Fibroblast of the aortic adventitia (primary cell): ENCODE results near the gene SUPT5H. TPM values are rescaled to one million over a fixed set of nuclear protein-coding genes. Genes with fewer than 3 reads are reported as not detected.

ENCODE experiments used
- DNase-seq: peaks from one replicate; pipeline ENCODE4 v3.0.0-alpha.2; 2010; ENCODE audit warnings: low read depth
- H3K4me3 ChIP-seq: 2 replicates; pipeline ENCODE4 v1.5.1; 2011; ENCODE audit warnings: low read depth, mild to moderate bottlenecking, control low read depth, low read length, moderate library complexity
- total RNA-seq: library from RNA; depleted of rRNA; stranded (reverse); fragments of >200 nt; gene quantifications from 2 replicates; pipeline ENCODE4 v1.2.3, GENCODE V29; 2012; ENCODE audit warnings: low replicate concordance
- TF ChIP-seq, protein P1 (sequence below): IDR thresholded peaks from 2 replicates; pipeline ENCODE4 v1.5.1; 2011; ENCODE audit warnings: mild to moderate bottlenecking, low read length, control low read depth, inconsistent platforms; ENCODE audit not compliant: insufficient read depth

SUPT5H gene
- total RNA-seq, 1 donor, result 88.2 TPM

DNA sequence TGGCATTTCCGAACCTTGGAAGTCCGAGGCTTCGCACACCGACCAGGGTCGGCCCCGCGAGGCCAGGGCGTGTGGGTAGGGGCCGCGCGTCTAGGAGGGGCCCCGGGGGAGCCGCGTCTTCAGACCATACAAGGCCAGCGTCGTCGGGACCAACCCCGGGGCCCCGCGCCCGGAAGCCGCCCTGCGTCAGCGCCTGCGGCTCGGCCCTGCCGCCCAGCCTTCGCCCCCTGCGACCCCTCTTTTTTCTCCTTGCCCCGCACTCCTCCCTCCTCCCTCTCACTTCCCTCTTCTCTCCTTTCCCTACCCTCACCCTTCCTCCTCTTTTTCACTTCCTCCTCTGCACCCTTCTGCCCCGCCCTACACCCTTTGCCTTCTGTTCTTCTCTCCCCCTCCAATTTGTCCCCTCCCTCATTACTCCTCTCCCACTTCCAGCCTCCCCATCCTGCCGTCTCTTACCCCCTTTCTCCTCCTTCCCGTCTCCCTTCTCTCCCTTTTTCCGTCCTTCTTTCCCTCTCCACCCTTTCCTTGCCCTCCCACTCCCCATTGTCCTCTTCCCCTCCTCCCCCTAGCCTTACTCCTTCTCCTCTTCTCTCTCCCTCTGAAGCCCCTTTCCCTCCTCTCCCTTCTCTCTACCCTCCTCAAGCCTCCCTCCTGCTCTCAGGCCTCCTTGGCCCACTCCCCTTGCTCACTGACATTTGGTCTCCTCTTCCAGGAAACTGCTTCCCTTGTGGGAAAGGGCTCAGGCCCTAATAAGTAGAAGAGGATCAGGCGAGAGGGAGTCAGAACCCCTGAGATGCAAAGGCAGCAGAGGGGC, 35.2 kb upstream of the SUPT5H start:
- TF ChIP-seq, protein P1, sequence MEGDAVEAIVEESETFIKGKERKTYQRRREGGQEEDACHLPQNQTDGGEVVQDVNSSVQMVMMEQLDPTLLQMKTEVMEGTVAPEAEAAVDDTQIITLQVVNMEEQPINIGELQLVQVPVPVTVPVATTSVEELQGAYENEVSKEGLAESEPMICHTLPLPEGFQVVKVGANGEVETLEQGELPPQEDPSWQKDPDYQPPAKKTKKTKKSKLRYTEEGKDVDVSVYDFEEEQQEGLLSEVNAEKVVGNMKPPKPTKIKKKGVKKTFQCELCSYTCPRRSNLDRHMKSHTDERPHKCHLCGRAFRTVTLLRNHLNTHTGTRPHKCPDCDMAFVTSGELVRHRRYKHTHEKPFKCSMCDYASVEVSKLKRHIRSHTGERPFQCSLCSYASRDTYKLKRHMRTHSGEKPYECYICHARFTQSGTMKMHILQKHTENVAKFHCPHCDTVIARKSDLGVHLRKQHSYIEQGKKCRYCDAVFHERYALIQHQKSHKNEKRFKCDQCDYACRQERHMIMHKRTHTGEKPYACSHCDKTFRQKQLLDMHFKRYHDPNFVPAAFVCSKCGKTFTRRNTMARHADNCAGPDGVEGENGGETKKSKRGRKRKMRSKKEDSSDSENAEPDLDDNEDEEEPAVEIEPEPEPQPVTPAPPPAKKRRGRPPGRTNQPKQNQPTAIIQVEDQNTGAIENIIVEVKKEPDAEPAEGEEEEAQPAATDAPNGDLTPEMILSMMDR, result no peak
- DNase-seq, result peak; percentile 65
- peak overlapping the region; percentile 74 for H3K4me3 ChIP-seq

DNA sequence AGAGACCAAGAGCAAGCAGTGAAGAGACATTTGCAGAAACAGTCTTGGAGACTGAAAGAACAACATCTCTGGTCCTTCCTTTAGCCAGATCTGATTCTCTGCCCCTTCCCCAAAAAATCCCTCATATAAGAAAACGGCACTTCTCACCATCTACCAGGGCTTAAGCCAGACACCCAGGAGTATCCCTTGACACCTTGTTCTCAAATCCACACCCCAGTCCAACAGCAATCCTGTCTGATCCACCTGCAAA, 34.6 kb upstream of the SUPT5H start:
- TF ChIP-seq, protein P1, result no peak
- H3K4me3 ChIP-seq, result peak overlapping the region; percentile 74
- no peak for DNase-seq

DNA sequence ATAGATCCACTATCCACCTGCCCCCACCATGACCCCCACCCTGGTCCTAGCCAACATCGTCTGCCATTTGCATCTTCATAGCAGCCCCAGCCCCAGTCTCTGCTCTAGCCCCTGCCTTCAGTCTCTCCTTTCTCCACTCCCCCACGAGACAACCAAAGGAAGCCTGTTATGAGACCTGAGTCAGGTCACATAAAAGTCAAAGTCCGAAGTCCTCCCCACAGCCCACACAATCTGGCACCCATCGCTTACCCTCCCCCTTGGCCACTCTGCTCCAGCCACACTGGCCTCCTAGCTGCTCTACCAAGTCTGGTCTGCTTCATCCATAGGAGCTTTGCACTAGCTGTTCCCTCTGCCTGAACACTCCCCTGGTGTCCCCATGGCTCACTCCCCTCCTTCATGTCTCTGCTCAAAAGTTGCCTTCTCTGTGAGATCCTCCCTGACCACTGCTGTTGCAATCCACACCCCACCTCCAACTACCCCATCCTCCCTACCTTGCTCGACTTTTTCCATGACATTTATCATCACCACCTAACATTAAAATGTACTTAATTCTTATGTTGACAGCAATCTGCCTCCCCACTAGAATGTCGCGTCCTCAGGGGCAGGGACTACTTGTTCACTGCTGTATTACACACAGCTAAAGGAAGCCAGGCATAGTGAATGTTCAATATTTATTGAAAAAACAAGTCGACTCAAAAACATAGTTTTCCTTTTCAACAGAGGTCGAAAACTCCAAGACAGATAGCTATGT, 34.1 kb upstream of the SUPT5H start:
- no peak for DNase-seq
- peak overlapping the region; percentile 74 for H3K4me3 ChIP-seq
- TF ChIP-seq, protein P1, result no peak

DNA sequence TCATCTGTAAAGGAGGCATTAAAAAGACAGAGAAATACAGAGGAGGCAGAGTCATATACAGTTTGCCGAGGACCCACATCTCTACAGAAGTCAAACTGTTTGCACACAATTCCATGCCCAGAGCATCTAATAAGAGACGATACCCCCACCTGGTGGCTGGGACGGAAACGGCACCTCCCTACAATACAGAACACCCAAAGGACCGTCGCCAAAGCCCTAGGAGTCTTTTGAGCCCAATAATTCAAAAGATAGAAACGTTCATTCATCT, 33.6 kb upstream of the SUPT5H start:
- TF ChIP-seq, protein P1, result peak; percentile 90
- peak overlapping the region; percentile 42 for H3K4me3 ChIP-seq
- DNase-seq, result peak; percentile 97

DNA sequence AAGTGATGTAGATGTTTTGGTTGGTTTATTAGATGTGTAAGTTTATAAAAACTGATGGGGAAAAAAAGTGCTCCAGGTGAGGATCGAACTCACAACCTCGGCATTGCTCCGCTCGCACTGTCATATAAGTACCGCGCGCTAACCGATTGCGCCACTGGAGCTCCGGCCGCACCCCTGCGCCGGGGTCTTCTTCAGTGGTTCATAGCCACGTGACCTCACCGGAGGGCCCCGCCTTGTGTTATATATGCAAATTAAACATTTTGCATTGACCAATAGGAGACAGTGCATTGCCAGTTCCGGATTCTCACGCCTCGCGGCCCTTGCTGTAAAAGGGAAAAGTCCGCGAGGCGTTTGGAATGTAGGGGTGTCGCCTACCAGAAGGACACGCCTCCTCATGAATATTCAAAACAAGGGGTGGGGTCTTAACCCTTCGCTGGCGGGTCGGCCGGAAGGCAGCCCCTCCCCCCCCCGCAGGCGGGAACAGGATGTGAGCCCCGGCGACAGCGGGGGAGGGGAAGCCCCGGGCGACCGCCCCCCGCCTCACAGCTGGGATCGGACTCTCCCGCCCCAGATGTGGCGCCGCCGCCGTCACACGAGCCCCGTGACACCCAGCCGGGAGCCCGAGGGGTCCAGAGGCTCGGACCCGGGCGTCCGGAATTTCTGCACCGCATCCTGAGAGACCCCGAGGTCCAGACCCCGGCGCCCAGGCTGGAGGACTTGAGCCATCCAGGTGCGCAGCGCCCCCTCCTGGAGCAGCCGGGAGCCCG, 33.1 kb upstream of the SUPT5H start, which contains the start of gene PLEKHG2:
Gene PLEKHG2, plus strand, starts transcription at position 570 of the 767 bp plus-strand sequence. CDS start 1,418 bp downstream, outside the sequence.
- peak within 1 kb of the TSS; percentile 85 for H3K4me3 ChIP-seq
- DNase-seq, result peak; percentile 100
- TF ChIP-seq, protein P1, result peak; percentile 76

DNA sequence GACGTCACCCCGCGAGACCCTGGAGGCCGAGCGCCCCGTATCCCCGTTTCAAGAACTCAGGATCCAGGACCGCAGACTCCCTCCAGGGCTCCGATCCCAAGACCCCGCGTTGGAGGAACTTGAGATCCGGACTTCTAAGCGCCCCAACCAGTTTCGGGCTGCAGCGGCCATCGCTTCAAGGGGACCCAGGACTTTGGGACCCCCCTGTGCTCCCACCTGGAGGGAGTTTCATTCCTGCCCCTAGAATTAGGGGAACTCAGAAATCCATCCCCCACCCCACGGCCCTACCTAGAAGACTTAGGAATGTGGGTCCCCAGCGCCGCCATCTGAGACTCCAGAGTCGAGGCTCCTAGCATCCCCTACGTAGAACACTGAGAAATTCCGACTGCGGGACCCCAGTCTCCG, 32.5 kb upstream of the SUPT5H start:
- TF ChIP-seq, protein P1, result no peak
- H3K4me3 ChIP-seq, result peak overlapping the region; percentile 85
- DNase-seq, result no peak
